Measurements from ENCODE around the gene KNDC1. TPM values are rescaled to one million over a fixed set of nuclear protein-coding genes. Genes with fewer than 3 reads are reported as not detected.
"Not testable (repeated sequence)": the region's sequence is repeated elsewhere in the genome, so short reads cannot be mapped to it uniquely, and the experiment has no call there.

KNDC1 gene
- total RNA-seq, 1 experiment from 2014 or later, result 15.7 TPM

GRCh38 chr10:133231946-133232574 is 72.0 kb downstream of the KNDC1 start:
- Histone ChIP-seq H3K27me3 (ENCODE audit: insufficient read depth, low read length) (peaks cover 15% of the 10 kb centered on the region; the same call in 1 of the 2 replicates), H3T11ph (ENCODE audit: low read length) (no peak overlapping the region), H2BK20ac (ENCODE audit: low read depth, low read length, poor library complexity, severe bottlenecking) (no peak overlapping the region), H3K4ac (ENCODE audit: low read depth, low read length) (no peak overlapping the region), H2AFZ (ENCODE audit: low read length) (no peak overlapping the region), H2BK5ac (ENCODE audit: insufficient read length, low read length) (no peak overlapping the region), H2BK120ac (ENCODE audit: low read depth, low read length, poor library complexity, severe bottlenecking) (no peak overlapping the region), H3K9ac (ENCODE audit: extremely low read depth, insufficient read length, low read length) (no peak overlapping the region), H3K79me1 (ENCODE audit: insufficient read depth, low read depth, low read length, poor library complexity, severe bottlenecking) (no peaks in the 10 kb centered on the region), H3K79me2 (ENCODE audit: insufficient read depth, low read length) (no peaks in the 10 kb centered on the region), H3K4me1 (ENCODE audit: insufficient read depth, low read length) (no peaks in the 10 kb centered on the region; the same call in 1 of the 2 replicates), H2BK15ac (ENCODE audit: low read depth, low read length) (no peak overlapping the region), H2AK5ac (ENCODE audit: insufficient read length, low read length) (no peak overlapping the region), H4K20me1 (ENCODE audit: control insufficient read depth, insufficient read depth, insufficient read length) (no peaks in the 10 kb centered on the region), H3K27ac (ENCODE audit: insufficient read length, low read depth, low read length) (no peak overlapping the region), H3K18ac (ENCODE audit: insufficient read length, low read depth, low read length) (no peak overlapping the region), H3K4me2 (ENCODE audit: insufficient read depth, insufficient read length, low read length) (peak overlapping the region; percentile 3), H3K9me3 (ENCODE audit: control insufficient read depth, low read depth, low read length) (no peaks in the 10 kb centered on the region), H3K23ac (ENCODE audit: insufficient read length, low read depth, low read length) (no peak overlapping the region), H4K91ac (ENCODE audit: insufficient read length, low read depth, low read length) (no peak overlapping the region), H3K14ac (ENCODE audit: insufficient read depth, low read length) (no peak overlapping the region), H4K8ac (replicated peaks; ENCODE audit: insufficient read length, low read depth, low read length) (no peak overlapping the region), H4K5ac (ENCODE audit: insufficient read length, low read depth, low read length) (no peak overlapping the region), H2BK12ac (ENCODE audit: insufficient read length, low read depth, low read length) (no peak overlapping the region), H3K23me2 (ENCODE audit: insufficient read length, low read depth, low read length, poor library complexity, severe bottlenecking) (peaks cover 5% of the 10 kb centered on the region), H3K56ac (ENCODE audit: insufficient read length, low read depth, low read length) (no peak overlapping the region)
- Mint-ChIP-seq H3K4me1 (peaks cover 20 to 21% of the 10 kb centered on the region in 2 experiments), H3K9me3 (peaks cover 0 to 8% of the 10 kb centered on the region in 2 experiments; a peak in 3 of 5 replicates), H3K36me3 (ENCODE audit: insufficient read depth in 1 of 3, low read depth in 3 of 3) (peaks cover 0 to 2% (median 0%) of the 10 kb centered on the region in 3 experiments; a peak in 4 of 7 replicates), H3K27me3 (ENCODE audit: low read depth) (peaks cover 79% of the 10 kb centered on the region), H3K4me3 (peak overlapping the region; percentile 76 to 77), H3K27ac (no peak overlapping the region)
- DNase-seq, result peak; percentile 86
- TF ChIP-seq CTCF (conservative IDR thresholded peaks at IDR 0.05), result no peak
- WGBS (ENCODE audit: extremely low coverage, insufficient read length, low lambda C conversion rate), result no CpG with 5 or more reads among the region's 11 CpGs

- H3K4me1 ChIP-seq (ENCODE audit: insufficient read depth, low read length), result not testable (repeated sequence)
- WGBS (ENCODE audit: extremely low coverage, insufficient read length, low lambda C conversion rate), result no CpG with 5 or more reads among the region's 10 CpGs
Measured at GRCh38 chr10:133234796-133235195, 74.8 kb downstream of the KNDC1 start.

More at GRCh38 chr10:133234796-133235195, 74.8 kb downstream of the KNDC1 start:
- H2BK120ac ChIP-seq (ENCODE audit: low read depth, low read length, poor library complexity, severe bottlenecking); H3K9me3 ChIP-seq (ENCODE audit: control insufficient read depth, low read depth, low read length); H2BK15ac ChIP-seq (ENCODE audit: low read depth, low read length); H3T11ph ChIP-seq (ENCODE audit: low read length); H2BK12ac ChIP-seq (ENCODE audit: insufficient read length, low read depth, low read length); H3K56ac ChIP-seq (ENCODE audit: insufficient read length, low read depth, low read length); H4K5ac ChIP-seq (ENCODE audit: insufficient read length, low read depth, low read length); H3K27ac ChIP-seq (ENCODE audit: insufficient read length, low read depth, low read length); H3K14ac ChIP-seq (ENCODE audit: insufficient read depth, low read length); H3K79me1 ChIP-seq (ENCODE audit: insufficient read depth, low read depth, low read length, poor library complexity, severe bottlenecking); H4K91ac ChIP-seq (ENCODE audit: insufficient read length, low read depth, low read length); H3K18ac ChIP-seq (ENCODE audit: insufficient read length, low read depth, low read length); H3K9me3 Mint-ChIP-seq; H2BK20ac ChIP-seq (ENCODE audit: low read depth, low read length, poor library complexity, severe bottlenecking); H3K79me2 ChIP-seq (ENCODE audit: insufficient read depth, low read length); H2BK5ac ChIP-seq (ENCODE audit: insufficient read length, low read length); H4K8ac ChIP-seq (replicated peaks; ENCODE audit: insufficient read length, low read depth, low read length); H3K23ac ChIP-seq (ENCODE audit: insufficient read length, low read depth, low read length); H2AK5ac ChIP-seq (ENCODE audit: insufficient read length, low read length); H3K4ac ChIP-seq (ENCODE audit: low read depth, low read length); H3K27ac Mint-ChIP-seq; DNase-seq; H3K4me2 ChIP-seq (ENCODE audit: insufficient read depth, insufficient read length, low read length); H3K9ac ChIP-seq (ENCODE audit: extremely low read depth, insufficient read length, low read length); H2AFZ ChIP-seq (ENCODE audit: low read length); H4K20me1 ChIP-seq (ENCODE audit: control insufficient read depth, insufficient read depth, insufficient read length): not testable (repeated sequence)
- H3K27me3 Mint-ChIP-seq (ENCODE audit: low read depth), result peaks cover 77% of the 10 kb centered on the region
- Histone ChIP-seq H3K27me3 (ENCODE audit: insufficient read depth, low read length) (peaks cover 14% of the 10 kb centered on the region; the same call in 1 of the 2 replicates), H3K23me2 (ENCODE audit: insufficient read length, low read depth, low read length, poor library complexity, severe bottlenecking) (peaks cover 14% of the 10 kb centered on the region)
- peak overlapping the region; percentile 24 to 67; a peak in 4 of 5 replicates for H3K4me3 Mint-ChIP-seq
- peaks cover 19 to 28% of the 10 kb centered on the region in 2 experiments for H3K4me1 Mint-ChIP-seq
- H3K36me3 Mint-ChIP-seq (ENCODE audit: insufficient read depth in 1 of 3, low read depth in 3 of 3), result peaks cover 0 to 11% (median 0%) of the 10 kb centered on the region in 3 experiments; a peak in 3 of 7 replicates

Measured in H9 (cell line).